ENCODE results near the gene UGT1A1.
"Not testable (repeated sequence)": the region's sequence is repeated elsewhere in the genome, so short reads cannot be mapped to it uniquely, and the experiment has no call there.

UGT1A1 gene

GRCh38 chr2:233760043-233760442, at the start of gene UGT1A1:
UGT1A1 (plus strand) TSS chr2:233760270; CDS start chr2:233760288, 18 bp downstream.
- no peak for DNase-seq

GRCh38 chr2:233711312-233712008, 48.6 kb upstream of the UGT1A1 start:
- peak; percentile 67 for DNase-seq

- DNase-seq: no peak
These were observed 47.3 kb upstream of the UGT1A1 start, which contains the start of gene UGT1A5 for GRCh38 chr2:233712611-233713261. UGT1A5 (plus strand) TSS chr2:233712907; CDS start chr2:233712992, 85 bp downstream.

- no peak for DNase-seq
These were observed 46.8 kb upstream of the UGT1A1 start for GRCh38 chr2:233713262-233713615.

GRCh38 chr2:233714121-233714520, 45.9 kb upstream of the UGT1A1 start:
- DNase-seq: no peak

- no peak for DNase-seq
These were observed 41.5 kb upstream of the UGT1A1 start, which contains the start of gene UGT1A4 for GRCh38 chr2:233718552-233718951. UGT1A4 (plus strand) TSS chr2:233718736; CDS start chr2:233718821, 85 bp downstream.

GRCh38 chr2:233728723-233729301, 31.3 kb upstream of the UGT1A1 start, which contains the start of gene UGT1A3:
UGT1A3 (plus strand) TSS chr2:233729042; CDS start chr2:233729127, 85 bp downstream.
- DNase-seq: no peak

GRCh38 chr2:233736868-233737653, 23.0 kb upstream of the UGT1A1 start:
- not testable (repeated sequence) for DNase-seq

GRCh38 chr2:233740870-233741269, 19.2 kb upstream of the UGT1A1 start:
- DNase-seq: no peak

GRCh38 chr2:233743464-233744259, 16.4 kb upstream of the UGT1A1 start:
- no peak for DNase-seq

GRCh38 chr2:233745073-233745755, 14.9 kb upstream of the UGT1A1 start:
- DNase-seq: no peak

- DNase-seq: not testable (repeated sequence)
These were observed 14.2 kb upstream of the UGT1A1 start for GRCh38 chr2:233745838-233746237.

- DNase-seq: no peak
These were observed 13.4 kb upstream of the UGT1A1 start for GRCh38 chr2:233746475-233747282.

GRCh38 chr2:233747283-233747544, 12.9 kb upstream of the UGT1A1 start:
- DNase-seq: no peak

- not testable (repeated sequence) for DNase-seq
These were observed 9.4 kb upstream of the UGT1A1 start for GRCh38 chr2:233750689-233751088.

GRCh38 chr2:233751212-233752009, 8.7 kb upstream of the UGT1A1 start:
- not testable (repeated sequence) for DNase-seq

GRCh38 chr2:233754872-233755611, 5.0 kb upstream of the UGT1A1 start:
- no peak for DNase-seq

GRCh38 chr2:233756429-233757081, 3.5 kb upstream of the UGT1A1 start:
- no peak for DNase-seq

GRCh38 chr2:233758141-233758540, 1.9 kb upstream of the UGT1A1 start:
- no peak for DNase-seq
